HCT116 (cell line): ENCODE results near the gene GNRHR. TPM values are rescaled to one million over a fixed set of nuclear protein-coding genes. Genes with fewer than 3 reads are reported as not detected.

Experiments
- ATAC-seq: fragments of 200-7000 bp; cut with Tn5 transposase; 2 replicates; pipeline ENCODE4 v1.9.1; 2020; ENCODE audit warnings: mild to moderate bottlenecking, moderate library complexity
- BruUV-seq: library from RNA; stranded (reverse); fragments of 400-500 nt; replicated peaks from 2 replicates; lab custom pipeline; 2021; lab: Mats Ljungman, UMichigan
- CTCF ChIA-PET: fragments of 300-600 bp; sonication (Branson Sonifier 250); formaldehyde crosslinking; loops from one replicate; lab custom pipeline; 2021; ENCODE audit warnings: antibody characterized with exemption; lab: Charles Lee
- POLR2A ChIA-PET: fragments of 300-600, 350-600 bp; sonication (Branson Sonifier 250); formaldehyde crosslinking; loops from one replicate; lab custom pipeline; 2021; ENCODE audit warnings: antibody characterized with exemption; lab: Charles Lee
- RAD21 ChIA-PET, 2 experiments: fragments of 300-600 bp; sonication (Branson Sonifier 250); formaldehyde crosslinking; loops; one replicate each; lab custom pipeline; 2023; ENCODE audit warnings: low total read pairs in 2 of 2; ENCODE audit not compliant: uncharacterized antibody in 2 of 2, unreplicated experiment in 2 of 2, low non-redundant PET in 1 of 2; lab: Charles Lee
- DNase-seq: peaks from one replicate; pipeline ENCODE4 v3.0.0-alpha.2; 2010; ENCODE audit warnings: low read depth, low spot score
- H2AFZ ChIP-seq: fragments of 200-600 bp; shearing (Covaris generic), sonication (generic); 2 replicates; pipeline ENCODE4 v1.6.1; 2017; ENCODE audit warnings: low read depth, mixed run types, mixed read lengths, antibody characterized with exemption, low read length; ENCODE audit not compliant: poor library complexity, severe bottlenecking
- H3K27ac ChIP-seq: 2 replicates; pipeline ENCODE4 v1.5.1; 2012; ENCODE audit warnings: low read depth, low read length
- H3K27me3 ChIP-seq: fragments of 200-600 bp; sonication (generic); 2 replicates; pipeline ENCODE4 v1.6.1; 2016; ENCODE audit warnings: mixed run types, low read length, mixed read lengths; ENCODE audit not compliant: insufficient read depth
- H3K36me3 ChIP-seq, 2 experiments: fragments of 200-500 bp in 1 of 2; fragments of 200-600 bp in 1 of 2; sonication (Bioruptor generic) in 1 of 2; sonication (generic) in 1 of 2; 2 replicates each; pipeline versions ENCODE4 v1.5.1 to v1.6.1; 2014 to 2016; ENCODE audit warnings: low read length in 2 of 2, inconsistent platforms in 1 of 2, mixed read lengths in 1 of 2, mixed run types in 1 of 2; ENCODE audit not compliant: insufficient read depth in 2 of 2, control insufficient read depth in 1 of 2
- H3K4me1 ChIP-seq, 2 experiments: fragments of 200-600 bp in 1 of 2; sonication (generic) in 1 of 2; 2 replicates each; pipeline versions ENCODE4 v1.5.1 to v1.6.1; 2012 to 2017; ENCODE audit warnings: low read length in 2 of 2, inconsistent platforms in 1 of 2, mild to moderate bottlenecking in 1 of 2, mixed read lengths in 1 of 2, mixed run types in 1 of 2, moderate library complexity in 1 of 2; ENCODE audit not compliant: insufficient read depth in 2 of 2, control insufficient read depth in 1 of 2
- H3K4me2 ChIP-seq: fragments of 200-600 bp; sonication (generic); 2 replicates; pipeline ENCODE4 v1.6.1; 2017; ENCODE audit warnings: mixed run types, low read length, mixed read lengths
- H3K4me3 ChIP-seq, 2 experiments: fragments of 200-600 bp in 1 of 2; sonication (generic) in 1 of 2; replicated peaks in 1 of 2; 2 replicates each; pipeline ENCODE4 v1.5.1; 2011 to 2016; ENCODE audit warnings: low read length in 2 of 2, control low read depth in 1 of 2, low read depth in 1 of 2, mild to moderate bottlenecking in 1 of 2, mixed read lengths in 1 of 2, mixed run types in 1 of 2
- H3K79me2 ChIP-seq: fragments of 200-600 bp; sonication (generic); 2 replicates; pipeline ENCODE4 v1.6.1; 2017; ENCODE audit warnings: mild to moderate bottlenecking, mixed run types, low read length, moderate library complexity, mixed read lengths; ENCODE audit not compliant: insufficient read depth
- H3K9ac ChIP-seq: fragments of 200-600 bp; sonication (generic); 2 replicates; pipeline ENCODE4 v1.6.1; 2016; ENCODE audit warnings: low read length, mixed read lengths
- H3K9me2 ChIP-seq: fragments of 200-600 bp; sonication (generic), shearing (Covaris generic); 2 replicates; pipeline ENCODE4 v1.6.1; 2017; ENCODE audit warnings: mixed run types, mild to moderate bottlenecking, moderate library complexity; ENCODE audit not compliant: insufficient read depth
- H3K9me3 ChIP-seq, 2 experiments: fragments of 200-500 bp in 1 of 2; fragments of 200-600 bp in 1 of 2; sonication (Bioruptor generic) in 1 of 2; sonication (generic) in 1 of 2; 2 replicates each; pipeline ENCODE4 v1.6.1; 2014 to 2017; ENCODE audit warnings: low read length in 2 of 2, mixed read lengths in 2 of 2, inconsistent platforms in 1 of 2, low read depth in 1 of 2, mild to moderate bottlenecking in 1 of 2, mixed run types in 1 of 2, moderate library complexity in 1 of 2; ENCODE audit not compliant: control insufficient read depth in 1 of 2, insufficient read depth in 1 of 2
- H4K20me1 ChIP-seq: fragments of 200-600 bp; sonication (generic), shearing (Covaris generic); 2 replicates; pipeline ENCODE4 v1.6.1; 2017; ENCODE audit warnings: mixed run types, mild to moderate bottlenecking, moderate library complexity; ENCODE audit not compliant: insufficient read depth
- CBX3 ChIP-seq: IDR thresholded peaks from 2 replicates; pipeline ENCODE4 v1.6.1; 2012; ENCODE audit warnings: low read depth
- CEBPB ChIP-seq: IDR thresholded peaks from 2 replicates; pipeline ENCODE4 v1.6.1; 2012; ENCODE audit warnings: low read depth
- EGR1 ChIP-seq: IDR thresholded peaks from 2 replicates; pipeline ENCODE4 v1.6.1; 2012; ENCODE audit warnings: low read depth
- ELF1 ChIP-seq: IDR thresholded peaks from 2 replicates; pipeline ENCODE4 v1.6.1; 2012; ENCODE audit warnings: low read depth, borderline replicate concordance
- FOSL1 ChIP-seq: IDR thresholded peaks from 2 replicates; pipeline ENCODE4 v1.6.1; 2012; ENCODE audit warnings: low read depth
- JUND ChIP-seq: IDR thresholded peaks from 2 replicates; pipeline ENCODE4 v1.6.1; 2012
- POLR2A ChIP-seq: IDR thresholded peaks from 2 replicates; pipeline ENCODE4 v1.7.0; 2011; ENCODE audit warnings: borderline replicate concordance; ENCODE audit not compliant: insufficient read depth, insufficient read length; ENCODE audit errors: extremely low read depth
- POLR2AphosphoS5 ChIP-seq: IDR thresholded peaks from 2 replicates; pipeline ENCODE4 v1.6.1; 2011; ENCODE audit warnings: mild to moderate bottlenecking, low read depth, low read length, moderate library complexity
- RAD21 ChIP-seq: IDR thresholded peaks from 2 replicates; pipeline ENCODE4 v1.6.1; 2012; ENCODE audit warnings: low read depth, mild to moderate bottlenecking
- SIN3A ChIP-seq: IDR thresholded peaks from 2 replicates; pipeline ENCODE4 v1.6.1; 2012; ENCODE audit warnings: low read depth
- SP1 ChIP-seq: IDR thresholded peaks from 2 replicates; pipeline ENCODE4 v1.6.1; 2012; ENCODE audit warnings: low read depth
- SRF ChIP-seq: IDR thresholded peaks from 2 replicates; pipeline ENCODE4 v1.6.1; 2012; ENCODE audit warnings: low read depth
- TCF7L2 ChIP-seq: IDR thresholded peaks from 2 replicates; pipeline ENCODE4 v1.7.0; 2011; ENCODE audit warnings: borderline replicate concordance, inconsistent platforms; ENCODE audit not compliant: insufficient read depth, insufficient read length; ENCODE audit errors: extremely low read depth
- YY1 ChIP-seq: IDR thresholded peaks from 2 replicates; pipeline ENCODE4 v1.6.1; 2011; ENCODE audit warnings: low read length, low read depth, moderate library complexity, mild to moderate bottlenecking; ENCODE audit not compliant: insufficient replicate concordance; ENCODE audit errors: extremely low read depth
- ZFX ChIP-seq: fragments of 450-650 bp; IDR thresholded peaks from 2 replicates; pipeline ENCODE4 v1.6.1; 2017
- ZNF274 ChIP-seq: fragments of 200-500 bp; sonication (Bioruptor generic); IDR thresholded peaks from 2 replicates; pipeline ENCODE4 v1.6.1; 2014; ENCODE audit warnings: mild to moderate bottlenecking, low read depth, low read length, inconsistent platforms
- intact Hi-C: fragments of 100-400 bp; cut with micrococcal nuclease; formaldehyde crosslinking; loops from 2 replicates; pipeline ENCODE4 v1.10.0; 2022
- total RNA-seq: library from RNA; stranded (reverse); gene quantifications from one replicate; pipeline ENCODE4 v1.2.1, GENCODE V29; 2021; ENCODE audit not compliant: unreplicated experiment
- TF ChIP-seq, protein P1 (sequence below): IDR thresholded peaks from 2 replicates; pipeline ENCODE4 v1.6.1; 2011; ENCODE audit warnings: mild to moderate bottlenecking, low read length, moderate library complexity; ENCODE audit not compliant: insufficient replicate concordance; ENCODE audit errors: extremely low read depth
- TF ChIP-seq, protein P2 (sequence below): IDR thresholded peaks from 2 replicates; pipeline ENCODE4 v1.6.1; 2012
- TF ChIP-seq, protein P3 (sequence below): IDR thresholded peaks from 2 replicates; pipeline ENCODE4 v1.6.1; 2012; ENCODE audit warnings: low read depth
- TF ChIP-seq, protein P4 (sequence below): IDR thresholded peaks from 2 replicates; pipeline ENCODE4 v1.6.1; 2012

Gene GNRHR
- total RNA-seq, 1 experiment from 2014 or later: not detected

DNA sequence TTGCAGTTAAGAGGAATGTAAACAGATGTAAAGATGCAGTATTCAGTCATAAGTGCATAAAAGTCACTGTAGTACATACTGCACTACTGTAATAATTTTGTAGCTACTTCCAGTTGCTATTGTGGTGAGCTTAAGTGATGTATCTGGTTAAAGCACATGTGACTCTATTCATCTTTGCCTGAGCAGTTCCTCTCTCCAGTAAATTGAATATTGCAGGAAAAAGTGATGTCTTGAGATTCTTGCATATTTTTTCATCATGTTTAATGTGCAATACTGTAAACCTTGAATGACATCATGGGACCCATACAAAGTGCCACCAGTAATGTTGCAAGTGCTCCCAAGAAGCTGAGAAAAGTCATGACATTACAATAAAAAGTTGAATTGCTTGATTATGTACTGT, 62.9 kb downstream of the GNRHR start:
- CTCF ChIA-PET: interaction anchor here (0.7 to 1.2 kb wide), 3 partner anchors 9 to 55 kb away, joined by 3 read pairs; partner anchors contain the start of gene UBA6

More for the DNA sequence above, 62.9 kb downstream of the GNRHR start:
- intact Hi-C loops: no loop called here
- Histone ChIP-seq H3K79me2 (peaks cover 85% of the 10 kb centered on the region), H3K36me3 (peaks cover 4 to 13% of the 10 kb centered on the region in 2 experiments; a peak in 3 of 4 replicates), H3K27ac (no peak overlapping the region), H3K9me3 (no peaks in the 10 kb centered on the region), H4K20me1 (no peaks in the 10 kb centered on the region), H3K9ac (no peak overlapping the region), H3K9me2 (no peaks in the 10 kb centered on the region), H3K4me3 (no peak overlapping the region), H3K4me1 (no peaks in the 10 kb centered on the region), H3K4me2 (no peak overlapping the region), H3K27me3 (no peaks in the 10 kb centered on the region), H2AFZ (no peak overlapping the region)
- no peak for TF ChIP-seq CBX3
- TF ChIP-seq YY1: no peak
- no peak for TF ChIP-seq POLR2AphosphoS5
- no peak for TF ChIP-seq EGR1
- TF ChIP-seq POLR2A: no peak
- TF ChIP-seq ELF1: no peak
- TF ChIP-seq, protein P1, sequence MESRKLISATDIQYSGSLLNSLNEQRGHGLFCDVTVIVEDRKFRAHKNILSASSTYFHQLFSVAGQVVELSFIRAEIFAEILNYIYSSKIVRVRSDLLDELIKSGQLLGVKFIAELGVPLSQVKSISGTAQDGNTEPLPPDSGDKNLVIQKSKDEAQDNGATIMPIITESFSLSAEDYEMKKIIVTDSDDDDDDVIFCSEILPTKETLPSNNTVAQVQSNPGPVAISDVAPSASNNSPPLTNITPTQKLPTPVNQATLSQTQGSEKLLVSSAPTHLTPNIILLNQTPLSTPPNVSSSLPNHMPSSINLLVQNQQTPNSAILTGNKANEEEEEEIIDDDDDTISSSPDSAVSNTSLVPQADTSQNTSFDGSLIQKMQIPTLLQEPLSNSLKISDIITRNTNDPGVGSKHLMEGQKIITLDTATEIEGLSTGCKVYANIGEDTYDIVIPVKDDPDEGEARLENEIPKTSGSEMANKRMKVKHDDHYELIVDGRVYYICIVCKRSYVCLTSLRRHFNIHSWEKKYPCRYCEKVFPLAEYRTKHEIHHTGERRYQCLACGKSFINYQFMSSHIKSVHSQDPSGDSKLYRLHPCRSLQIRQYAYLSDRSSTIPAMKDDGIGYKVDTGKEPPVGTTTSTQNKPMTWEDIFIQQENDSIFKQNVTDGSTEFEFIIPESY: no peak
- TF ChIP-seq SIN3A: no peak
- TF ChIP-seq ZNF274: no peak
- no peak for TF ChIP-seq SP1
- TF ChIP-seq JUND: no peak
- TF ChIP-seq, protein P2, sequence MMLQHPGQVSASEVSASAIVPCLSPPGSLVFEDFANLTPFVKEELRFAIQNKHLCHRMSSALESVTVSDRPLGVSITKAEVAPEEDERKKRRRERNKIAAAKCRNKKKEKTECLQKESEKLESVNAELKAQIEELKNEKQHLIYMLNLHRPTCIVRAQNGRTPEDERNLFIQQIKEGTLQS: no peak
- TF ChIP-seq ZFX: no peak
- no peak for TF ChIP-seq FOSL1
- TF ChIP-seq, protein P3, sequence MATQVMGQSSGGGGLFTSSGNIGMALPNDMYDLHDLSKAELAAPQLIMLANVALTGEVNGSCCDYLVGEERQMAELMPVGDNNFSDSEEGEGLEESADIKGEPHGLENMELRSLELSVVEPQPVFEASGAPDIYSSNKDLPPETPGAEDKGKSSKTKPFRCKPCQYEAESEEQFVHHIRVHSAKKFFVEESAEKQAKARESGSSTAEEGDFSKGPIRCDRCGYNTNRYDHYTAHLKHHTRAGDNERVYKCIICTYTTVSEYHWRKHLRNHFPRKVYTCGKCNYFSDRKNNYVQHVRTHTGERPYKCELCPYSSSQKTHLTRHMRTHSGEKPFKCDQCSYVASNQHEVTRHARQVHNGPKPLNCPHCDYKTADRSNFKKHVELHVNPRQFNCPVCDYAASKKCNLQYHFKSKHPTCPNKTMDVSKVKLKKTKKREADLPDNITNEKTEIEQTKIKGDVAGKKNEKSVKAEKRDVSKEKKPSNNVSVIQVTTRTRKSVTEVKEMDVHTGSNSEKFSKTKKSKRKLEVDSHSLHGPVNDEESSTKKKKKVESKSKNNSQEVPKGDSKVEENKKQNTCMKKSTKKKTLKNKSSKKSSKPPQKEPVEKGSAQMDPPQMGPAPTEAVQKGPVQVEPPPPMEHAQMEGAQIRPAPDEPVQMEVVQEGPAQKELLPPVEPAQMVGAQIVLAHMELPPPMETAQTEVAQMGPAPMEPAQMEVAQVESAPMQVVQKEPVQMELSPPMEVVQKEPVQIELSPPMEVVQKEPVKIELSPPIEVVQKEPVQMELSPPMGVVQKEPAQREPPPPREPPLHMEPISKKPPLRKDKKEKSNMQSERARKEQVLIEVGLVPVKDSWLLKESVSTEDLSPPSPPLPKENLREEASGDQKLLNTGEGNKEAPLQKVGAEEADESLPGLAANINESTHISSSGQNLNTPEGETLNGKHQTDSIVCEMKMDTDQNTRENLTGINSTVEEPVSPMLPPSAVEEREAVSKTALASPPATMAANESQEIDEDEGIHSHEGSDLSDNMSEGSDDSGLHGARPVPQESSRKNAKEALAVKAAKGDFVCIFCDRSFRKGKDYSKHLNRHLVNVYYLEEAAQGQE: no peak; the same call in 1 of the 2 replicates
- no peak for TF ChIP-seq SRF
- TF ChIP-seq, protein P4, sequence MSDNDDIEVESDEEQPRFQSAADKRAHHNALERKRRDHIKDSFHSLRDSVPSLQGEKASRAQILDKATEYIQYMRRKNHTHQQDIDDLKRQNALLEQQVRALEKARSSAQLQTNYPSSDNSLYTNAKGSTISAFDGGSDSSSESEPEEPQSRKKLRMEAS: no peak
- TF ChIP-seq TCF7L2: no peak
- TF ChIP-seq CEBPB: no peak
- TF ChIP-seq RAD21: no peak
- no TSS peak for BruUV-seq
- no peak for DNase-seq
- no peak for ATAC-seq
- ChIA-PET RAD21 (no interaction called here), POLR2A (no interaction called here)
